ENCODE data around the gene TMEM129. TPM values are rescaled to one million over a fixed set of nuclear protein-coding genes. Genes with fewer than 3 reads are reported as not detected.

The TMEM129 gene
- total and polyA plus RNA-seq, 2 experiments from 2014 or later = 16.4 to 64.4 TPM

GRCh38 chr4:1666391-1666790, 54.7 kb downstream of the TMEM129 start (continued):
- TF ChIP-seq, protein P1, sequence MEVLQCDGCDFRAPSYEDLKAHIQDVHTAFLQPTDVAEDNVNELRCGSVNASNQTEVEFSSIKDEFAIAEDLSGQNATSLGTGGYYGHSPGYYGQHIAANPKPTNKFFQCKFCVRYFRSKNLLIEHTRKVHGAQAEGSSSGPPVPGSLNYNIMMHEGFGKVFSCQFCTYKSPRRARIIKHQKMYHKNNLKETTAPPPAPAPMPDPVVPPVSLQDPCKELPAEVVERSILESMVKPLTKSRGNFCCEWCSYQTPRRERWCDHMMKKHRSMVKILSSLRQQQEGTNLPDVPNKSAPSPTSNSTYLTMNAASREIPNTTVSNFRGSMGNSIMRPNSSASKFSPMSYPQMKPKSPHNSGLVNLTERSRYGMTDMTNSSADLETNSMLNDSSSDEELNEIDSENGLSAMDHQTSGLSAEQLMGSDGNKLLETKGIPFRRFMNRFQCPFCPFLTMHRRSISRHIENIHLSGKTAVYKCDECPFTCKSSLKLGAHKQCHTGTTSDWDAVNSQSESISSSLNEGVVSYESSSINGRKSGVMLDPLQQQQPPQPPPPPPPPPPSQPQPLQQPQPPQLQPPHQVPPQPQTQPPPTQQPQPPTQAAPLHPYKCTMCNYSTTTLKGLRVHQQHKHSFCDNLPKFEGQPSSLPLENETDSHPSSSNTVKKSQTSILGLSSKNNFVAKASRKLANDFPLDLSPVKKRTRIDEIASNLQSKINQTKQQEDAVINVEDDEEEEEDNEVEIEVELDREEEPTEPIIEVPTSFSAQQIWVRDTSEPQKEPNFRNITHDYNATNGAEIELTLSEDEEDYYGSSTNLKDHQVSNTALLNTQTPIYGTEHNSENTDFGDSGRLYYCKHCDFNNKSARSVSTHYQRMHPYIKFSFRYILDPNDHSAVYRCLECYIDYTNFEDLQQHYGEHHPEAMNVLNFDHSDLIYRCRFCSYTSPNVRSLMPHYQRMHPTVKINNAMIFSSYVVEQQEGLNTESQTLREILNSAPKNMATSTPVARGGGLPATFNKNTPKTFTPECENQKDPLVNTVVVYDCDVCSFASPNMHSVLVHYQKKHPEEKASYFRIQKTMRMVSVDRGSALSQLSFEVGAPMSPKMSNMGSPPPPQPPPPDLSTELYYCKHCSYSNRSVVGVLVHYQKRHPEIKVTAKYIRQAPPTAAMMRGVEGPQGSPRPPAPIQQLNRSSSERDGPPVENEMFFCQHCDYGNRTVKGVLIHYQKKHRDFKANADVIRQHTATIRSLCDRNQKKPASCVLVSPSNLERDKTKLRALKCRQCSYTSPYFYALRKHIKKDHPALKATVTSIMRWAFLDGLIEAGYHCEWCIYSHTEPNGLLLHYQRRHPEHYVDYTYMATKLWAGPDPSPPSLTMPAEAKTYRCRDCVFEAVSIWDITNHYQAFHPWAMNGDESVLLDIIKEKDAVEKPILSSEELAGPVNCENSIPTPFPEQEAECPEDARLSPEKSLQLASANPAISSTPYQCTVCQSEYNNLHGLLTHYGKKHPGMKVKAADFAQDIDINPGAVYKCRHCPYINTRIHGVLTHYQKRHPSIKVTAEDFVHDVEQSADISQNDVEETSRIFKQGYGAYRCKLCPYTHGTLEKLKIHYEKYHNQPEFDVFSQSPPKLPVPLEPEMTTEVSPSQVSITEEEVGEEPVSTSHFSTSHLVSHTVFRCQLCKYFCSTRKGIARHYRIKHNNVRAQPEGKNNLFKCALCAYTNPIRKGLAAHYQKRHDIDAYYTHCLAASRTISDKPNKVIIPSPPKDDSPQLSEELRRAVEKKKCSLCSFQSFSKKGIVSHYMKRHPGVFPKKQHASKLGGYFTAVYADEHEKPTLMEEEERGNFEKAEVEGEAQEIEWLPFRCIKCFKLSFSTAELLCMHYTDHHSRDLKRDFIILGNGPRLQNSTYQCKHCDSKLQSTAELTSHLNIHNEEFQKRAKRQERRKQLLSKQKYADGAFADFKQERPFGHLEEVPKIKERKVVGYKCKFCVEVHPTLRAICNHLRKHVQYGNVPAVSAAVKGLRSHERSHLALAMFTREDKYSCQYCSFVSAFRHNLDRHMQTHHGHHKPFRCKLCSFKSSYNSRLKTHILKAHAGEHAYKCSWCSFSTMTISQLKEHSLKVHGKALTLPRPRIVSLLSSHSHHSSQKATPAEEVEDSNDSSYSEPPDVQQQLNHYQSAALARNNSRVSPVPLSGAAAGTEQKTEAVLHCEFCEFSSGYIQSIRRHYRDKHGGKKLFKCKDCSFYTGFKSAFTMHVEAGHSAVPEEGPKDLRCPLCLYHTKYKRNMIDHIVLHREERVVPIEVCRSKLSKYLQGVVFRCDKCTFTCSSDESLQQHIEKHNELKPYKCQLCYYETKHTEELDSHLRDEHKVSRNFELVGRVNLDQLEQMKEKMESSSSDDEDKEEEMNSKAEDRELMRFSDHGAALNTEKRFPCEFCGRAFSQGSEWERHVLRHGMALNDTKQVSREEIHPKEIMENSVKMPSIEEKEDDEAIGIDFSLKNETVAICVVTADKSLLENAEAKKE (CRISPR knock-in tag; IDR thresholded peaks at IDR 0.05) = no peak
- TF ChIP-seq ZNF331 (CRISPR knock-in tag; IDR thresholded peaks at IDR 0.05; ENCODE audit: low read depth) (no peak), CREB1 (CRISPR knock-in tag; IDR thresholded peaks at IDR 0.05; ENCODE audit: low read depth) (no peak), NANOG (IDR thresholded peaks at IDR 0.05; ENCODE audit: borderline replicate concordance) (no peak), EZH2phosphoT487 (IDR thresholded peaks at IDR 0.05; ENCODE audit: unreplicated experiment) (no peak), EZH2 (IDR thresholded peaks at IDR 0.05; ENCODE audit: low read depth, unreplicated experiment) (no peak), POLR2AphosphoS5 (IDR thresholded peaks at IDR 0.05; ENCODE audit: low read depth) (no peak), ZNF114 (CRISPR knock-in tag; IDR thresholded peaks at IDR 0.05) (no peak)
- TF ChIP-seq, protein P2, sequence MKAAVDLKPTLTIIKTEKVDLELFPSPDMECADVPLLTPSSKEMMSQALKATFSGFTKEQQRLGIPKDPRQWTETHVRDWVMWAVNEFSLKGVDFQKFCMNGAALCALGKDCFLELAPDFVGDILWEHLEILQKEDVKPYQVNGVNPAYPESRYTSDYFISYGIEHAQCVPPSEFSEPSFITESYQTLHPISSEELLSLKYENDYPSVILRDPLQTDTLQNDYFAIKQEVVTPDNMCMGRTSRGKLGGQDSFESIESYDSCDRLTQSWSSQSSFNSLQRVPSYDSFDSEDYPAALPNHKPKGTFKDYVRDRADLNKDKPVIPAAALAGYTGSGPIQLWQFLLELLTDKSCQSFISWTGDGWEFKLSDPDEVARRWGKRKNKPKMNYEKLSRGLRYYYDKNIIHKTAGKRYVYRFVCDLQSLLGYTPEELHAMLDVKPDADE (IDR thresholded peaks at IDR 0.05) = no peak
- TF ChIP-seq, protein P3, sequence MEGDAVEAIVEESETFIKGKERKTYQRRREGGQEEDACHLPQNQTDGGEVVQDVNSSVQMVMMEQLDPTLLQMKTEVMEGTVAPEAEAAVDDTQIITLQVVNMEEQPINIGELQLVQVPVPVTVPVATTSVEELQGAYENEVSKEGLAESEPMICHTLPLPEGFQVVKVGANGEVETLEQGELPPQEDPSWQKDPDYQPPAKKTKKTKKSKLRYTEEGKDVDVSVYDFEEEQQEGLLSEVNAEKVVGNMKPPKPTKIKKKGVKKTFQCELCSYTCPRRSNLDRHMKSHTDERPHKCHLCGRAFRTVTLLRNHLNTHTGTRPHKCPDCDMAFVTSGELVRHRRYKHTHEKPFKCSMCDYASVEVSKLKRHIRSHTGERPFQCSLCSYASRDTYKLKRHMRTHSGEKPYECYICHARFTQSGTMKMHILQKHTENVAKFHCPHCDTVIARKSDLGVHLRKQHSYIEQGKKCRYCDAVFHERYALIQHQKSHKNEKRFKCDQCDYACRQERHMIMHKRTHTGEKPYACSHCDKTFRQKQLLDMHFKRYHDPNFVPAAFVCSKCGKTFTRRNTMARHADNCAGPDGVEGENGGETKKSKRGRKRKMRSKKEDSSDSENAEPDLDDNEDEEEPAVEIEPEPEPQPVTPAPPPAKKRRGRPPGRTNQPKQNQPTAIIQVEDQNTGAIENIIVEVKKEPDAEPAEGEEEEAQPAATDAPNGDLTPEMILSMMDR (conservative IDR thresholded peaks at IDR 0.05; ENCODE audit: low read depth in 2 of 2) = no peak

Small RNA genes within 50 kb of the gene (small RNA-seq; reads per million reads assigned to genes)
- gene RF00019 (ENCODE audit: low replicate concordance) = not detected

Other genes starting within 250 kb of the TMEM129 start
- gene FAM53A, start 37.0 kb downstream of the TMEM129 start, total RNA-seq (2014; rRNA removed; shearing (Covaris generic)) = 1.6 and 3.1 TPM in 2 replicates
- 1.1 and 1.4 TPM in 2 replicates for gene FAM53A, start 37.0 kb downstream of the TMEM129 start, polyA plus RNA-seq (2016; fragmentation: Nextera tagmentation; extraction: Ambion mirVana)
- gene SLBP, start 9.0 kb downstream of the TMEM129 start, total RNA-seq (2014; rRNA removed; shearing (Covaris generic)) = 54.4 and 68.3 TPM in 2 replicates
- 58.6 and 62.5 TPM in 2 replicates for gene SLBP, start 9.0 kb downstream of the TMEM129 start, polyA plus RNA-seq (2016; fragmentation: Nextera tagmentation; extraction: Ambion mirVana)
- gene TACC3, start 198 bp upstream of the TMEM129 start, total RNA-seq (2014; rRNA removed; shearing (Covaris generic)) = 120 and 136 TPM in 2 replicates
- gene TACC3, start 198 bp upstream of the TMEM129 start, polyA plus RNA-seq (2016; fragmentation: Nextera tagmentation; extraction: Ambion mirVana) = 120 and 129 TPM in 2 replicates
- gene FGFR3, start 72.0 kb upstream of the TMEM129 start, total RNA-seq (2014; rRNA removed; shearing (Covaris generic)) = 14.8 and 17.4 TPM in 2 replicates
- 3.6 and 4.2 TPM in 2 replicates for gene FGFR3, start 72.0 kb upstream of the TMEM129 start, polyA plus RNA-seq (2016; fragmentation: Nextera tagmentation; extraction: Ambion mirVana)
- gene LETM1, start 134.8 kb upstream of the TMEM129 start, total RNA-seq (2014; rRNA removed; shearing (Covaris generic)) = 64.9 and 68.9 TPM in 2 replicates
- gene LETM1, start 134.8 kb upstream of the TMEM129 start, polyA plus RNA-seq (2016; fragmentation: Nextera tagmentation; extraction: Ambion mirVana) = 23.3 and 24.5 TPM in 2 replicates
- gene NSD2, start 150.1 kb upstream of the TMEM129 start, total RNA-seq (2014; rRNA removed; shearing (Covaris generic)) = 69.6 and 84.4 TPM in 2 replicates
- 33.5 and 35.7 TPM in 2 replicates for gene NSD2, start 150.1 kb upstream of the TMEM129 start, polyA plus RNA-seq (2016; fragmentation: Nextera tagmentation; extraction: Ambion mirVana)

Data from GM23338 (cell line).